A549 treated with RU486 at 1 μM for 4 hours (cell line): ENCODE data around the gene PADI1. TPM values are rescaled to one million over a fixed set of nuclear protein-coding genes. Genes with fewer than 3 reads are reported as not detected.

ENCODE experiments used
- total RNA-seq: library from RNA; stranded (reverse); fragments of 200-300 nt; extraction: Qiagen RNA extraction; gene quantifications from 5 replicates; pipeline ENCODE4 v1.2.3, GENCODE V29; 2022; ENCODE audit warnings: low read depth

The PADI1 gene
- total RNA-seq = 1.4 to 2.7 TPM (median 1.7 TPM) in 5 replicates

GRCh38 chr1:17204546-17205440 lies at the start of gene PADI1:
Gene PADI1 (plus strand): TSS chr1:17205128. CDS start chr1:17205218, 90 bp downstream.

GRCh38 chr1:17248781-17249180 lies 43.9 kb downstream of the PADI1 start, which contains the start of gene PADI3:
Gene PADI3 (plus strand): TSS chr1:17249098. CDS start chr1:17249138, 40 bp downstream.

Other genes with a start within 250 kb of the PADI1 start
- 0.21 to 0.53 TPM (median 0.45 TPM) in 4 of 5 replicates, not detected in the other for gene MFAP2, start 224.5 kb upstream of the PADI1 start, total RNA-seq
- 21.7 to 29.4 TPM (median 22.4 TPM) in 5 replicates for gene ATP13A2, start 193.2 kb upstream of the PADI1 start, total RNA-seq
- 97.3 to 119 TPM (median 111 TPM) in 5 replicates for gene SDHB, start 151.1 kb upstream of the PADI1 start, total RNA-seq
- 1.1 to 1.6 TPM (median 1.3 TPM) in 5 replicates for gene PADI2, start 85.7 kb upstream of the PADI1 start, total RNA-seq
- gene PADI3, start 44.0 kb downstream of the PADI1 start, total RNA-seq = 1.2 to 1.9 TPM (median 1.4 TPM) in 5 replicates
- gene PADI4, start 103.1 kb downstream of the PADI1 start, total RNA-seq = not detected in 5 replicates
- not detected in 5 replicates for gene PADI6, start 167.1 kb downstream of the PADI1 start, total RNA-seq
- gene RCC2, start 234.5 kb downstream of the PADI1 start, total RNA-seq = 58.7 to 66.1 TPM (median 63.5 TPM) in 5 replicates